Lung microvascular endothelial cell (primary cell): ENCODE measurements around the gene TMEM145. TPM values are rescaled to one million over a fixed set of nuclear protein-coding genes. Genes with fewer than 3 reads are reported as not detected.
"Not testable (repeated sequence)": the region's sequence is repeated elsewhere in the genome, so short reads cannot be mapped to it uniquely, and the experiment has no call there.

Experiments
- DNase-seq, 2 donors: peaks; one replicate each; pipeline versions ENCODE4 v3.0.0 to v3.0.0-alpha.2; 2010; ENCODE audit warnings: low read depth in 2 of 2
- total RNA-seq: library from RNA; depleted of rRNA; stranded (reverse); fragments of >200 nt; gene quantifications from 2 replicates; pipeline ENCODE4 v1.2.1, GENCODE V29; 2014

TMEM145 gene
- total RNA-seq, 1 donor from 2014 or later, result not detected

DNA sequence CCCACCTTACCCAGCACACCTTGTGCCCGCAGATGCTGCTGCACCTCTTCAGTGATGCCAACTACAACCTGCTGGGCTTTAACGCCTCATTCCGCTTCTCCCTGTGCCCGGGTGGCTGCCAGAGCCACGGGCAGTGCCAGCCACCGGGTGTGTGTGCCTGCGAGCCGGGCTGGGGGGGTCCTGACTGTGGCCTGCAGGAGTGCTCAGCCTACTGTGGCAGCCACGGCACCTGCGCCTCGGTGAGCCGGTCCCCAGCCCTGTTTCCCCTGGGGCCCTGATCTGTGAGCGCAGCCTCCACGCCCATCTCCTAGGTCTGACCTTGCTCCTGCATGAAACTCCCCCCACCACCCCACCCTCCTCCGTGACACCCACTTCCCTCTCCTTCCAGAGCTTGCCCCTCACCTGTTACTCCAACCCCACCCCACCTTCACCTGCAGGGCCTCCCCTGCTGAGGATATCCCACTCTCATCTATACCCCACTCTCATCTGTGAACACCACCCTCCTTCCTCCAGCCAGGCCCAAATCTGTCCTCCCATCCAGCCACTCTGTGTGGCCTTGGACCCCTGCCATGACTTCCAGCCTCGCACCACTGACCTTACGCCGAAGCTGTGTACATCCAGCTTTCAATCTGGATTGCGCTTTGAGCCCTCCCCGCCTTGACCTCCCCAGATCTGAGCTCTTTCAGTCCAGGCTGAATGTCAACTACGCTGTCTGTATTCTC lies 21.0 kb downstream of the TMEM145 start:
- DNase-seq, result no peak

DNA sequence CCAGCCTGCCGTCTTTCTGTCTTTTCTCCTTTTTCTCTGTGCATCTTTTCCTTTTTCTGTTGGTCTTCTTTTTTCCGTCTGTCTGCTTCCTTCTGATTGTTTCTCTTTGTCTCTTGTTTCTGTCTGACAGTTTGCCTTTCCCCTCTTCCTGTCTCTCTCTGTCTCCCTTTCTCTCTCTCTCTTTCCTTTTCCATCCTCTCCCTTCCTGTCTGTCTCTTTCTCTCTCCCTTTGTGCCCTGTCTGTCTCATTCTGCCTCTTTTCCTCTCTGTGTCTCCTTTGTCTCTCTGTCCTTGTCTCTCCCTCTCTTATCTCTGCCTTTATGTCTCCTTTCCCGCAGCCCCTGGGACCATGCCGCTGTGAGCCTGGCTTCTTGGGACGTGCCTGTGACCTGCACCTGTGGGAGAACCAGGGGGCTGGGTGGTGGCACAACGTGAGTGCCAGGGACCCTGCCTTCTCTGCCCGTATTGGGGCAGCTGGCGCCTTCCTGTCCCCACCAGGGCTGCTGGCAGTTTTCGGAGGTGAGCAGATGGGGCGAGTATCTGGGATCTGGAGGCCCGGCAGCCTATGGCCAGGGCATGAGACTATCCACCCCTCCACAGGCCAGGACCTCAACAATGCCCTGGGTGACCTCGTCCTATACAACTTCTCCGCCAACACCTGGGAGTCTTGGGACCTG lies 21.7 kb downstream of the TMEM145 start:
- no peak for DNase-seq

DNA sequence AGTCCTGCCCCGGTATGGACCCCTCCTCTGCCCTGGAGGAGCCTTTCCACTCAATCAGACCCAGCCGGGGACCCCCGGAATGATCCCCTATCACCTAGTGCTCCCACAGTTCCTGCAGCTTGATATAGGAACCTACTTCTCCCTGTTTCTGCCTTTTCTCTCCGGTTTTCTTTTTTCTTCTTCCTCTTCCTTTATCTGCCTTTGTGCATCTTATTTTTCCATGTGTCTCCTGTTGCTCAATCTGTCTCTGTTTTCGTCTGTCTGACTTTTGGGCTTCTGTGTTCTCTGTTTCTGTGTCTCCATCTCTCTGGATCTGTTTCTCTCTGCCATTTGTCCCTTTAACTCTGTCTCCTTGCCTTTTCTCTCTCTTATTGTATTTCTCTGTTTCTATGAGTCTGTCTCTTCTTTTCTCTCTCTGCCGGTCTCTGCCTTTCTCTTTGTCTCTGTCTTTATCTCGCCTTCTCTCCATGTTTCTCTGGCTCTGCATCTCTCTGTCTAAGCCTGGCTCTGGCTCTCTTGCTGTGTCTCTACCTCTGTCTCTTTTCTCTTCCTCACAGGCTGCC lies 22.3 kb downstream of the TMEM145 start:
- DNase-seq, result no peak

- no peak for DNase-seq
These were observed 22.9 kb downstream of the TMEM145 start for GRCh38 chr19:42335971-42336370.

- DNase-seq, result not testable (repeated sequence)
These were observed 26.2 kb downstream of the TMEM145 start for GRCh38 chr19:42339126-42339860.

- not testable (repeated sequence) for DNase-seq
These were observed 26.8 kb downstream of the TMEM145 start for GRCh38 chr19:42339922-42340321.

DNA sequence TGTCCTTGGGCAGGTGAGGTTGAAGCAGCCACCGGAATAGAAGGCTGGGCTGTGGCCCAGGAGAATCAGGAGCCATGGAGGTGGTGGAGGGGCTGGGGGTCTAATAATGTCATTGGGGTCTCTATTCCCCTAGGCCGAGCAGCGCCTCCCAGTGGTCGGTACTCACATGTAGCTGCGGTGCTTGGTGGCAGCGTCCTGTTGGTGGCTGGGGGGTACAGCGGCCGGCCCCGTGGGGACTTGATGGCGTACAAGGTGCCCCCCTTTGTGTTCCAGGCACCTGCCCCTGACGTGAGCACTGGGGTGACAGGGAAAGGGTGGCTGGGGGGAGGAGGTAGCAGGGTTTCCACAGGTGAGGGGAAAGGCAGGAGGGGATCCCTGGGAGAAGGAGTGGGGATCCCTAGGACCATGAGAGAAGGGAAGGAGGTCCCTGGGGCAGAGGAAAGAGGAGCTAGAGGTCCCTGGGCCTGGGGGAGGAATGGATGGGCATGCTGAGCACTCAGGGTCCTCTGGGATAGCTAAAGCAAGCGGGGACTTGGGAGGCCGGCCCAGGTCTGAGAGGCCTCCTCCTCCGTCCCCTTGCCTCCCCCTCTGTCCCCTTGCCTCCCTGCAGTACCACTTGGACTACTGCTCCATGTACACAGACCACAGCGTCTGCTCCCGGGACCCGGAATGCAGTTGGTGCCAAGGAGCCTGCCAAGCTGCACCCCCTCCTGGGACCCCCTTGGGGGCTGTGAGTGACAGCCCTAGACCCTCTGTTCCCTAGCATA lies 30.4 kb downstream of the TMEM145 start:
- no peak for DNase-seq

DNA sequence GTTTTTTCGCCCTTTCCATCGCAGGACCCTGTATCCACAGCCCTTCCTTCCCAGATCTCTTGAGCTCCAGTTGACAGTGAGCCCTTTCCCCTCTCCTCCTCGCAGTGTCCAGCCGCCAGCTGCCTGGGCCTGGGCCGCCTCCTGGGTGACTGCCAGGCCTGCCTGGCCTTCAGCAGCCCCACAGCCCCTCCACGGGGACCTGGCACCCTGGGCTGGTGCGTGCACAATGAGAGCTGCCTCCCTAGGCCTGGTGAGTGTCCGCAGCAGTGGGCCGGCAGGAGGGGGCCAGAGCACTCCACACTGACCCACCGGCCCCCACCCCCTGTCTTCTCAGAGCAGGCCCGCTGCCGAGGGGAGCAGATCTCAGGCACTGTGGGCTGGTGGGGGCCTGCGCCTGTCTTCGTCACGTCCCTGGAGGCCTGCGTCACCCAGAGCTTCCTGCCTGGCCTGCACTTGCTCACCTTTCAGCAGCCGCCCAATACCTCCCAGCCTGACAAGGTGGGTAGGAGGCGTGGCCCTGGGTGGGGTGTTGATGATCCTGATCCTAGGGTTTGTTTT lies 31.3 kb downstream of the TMEM145 start:
- no peak for DNase-seq

DNA sequence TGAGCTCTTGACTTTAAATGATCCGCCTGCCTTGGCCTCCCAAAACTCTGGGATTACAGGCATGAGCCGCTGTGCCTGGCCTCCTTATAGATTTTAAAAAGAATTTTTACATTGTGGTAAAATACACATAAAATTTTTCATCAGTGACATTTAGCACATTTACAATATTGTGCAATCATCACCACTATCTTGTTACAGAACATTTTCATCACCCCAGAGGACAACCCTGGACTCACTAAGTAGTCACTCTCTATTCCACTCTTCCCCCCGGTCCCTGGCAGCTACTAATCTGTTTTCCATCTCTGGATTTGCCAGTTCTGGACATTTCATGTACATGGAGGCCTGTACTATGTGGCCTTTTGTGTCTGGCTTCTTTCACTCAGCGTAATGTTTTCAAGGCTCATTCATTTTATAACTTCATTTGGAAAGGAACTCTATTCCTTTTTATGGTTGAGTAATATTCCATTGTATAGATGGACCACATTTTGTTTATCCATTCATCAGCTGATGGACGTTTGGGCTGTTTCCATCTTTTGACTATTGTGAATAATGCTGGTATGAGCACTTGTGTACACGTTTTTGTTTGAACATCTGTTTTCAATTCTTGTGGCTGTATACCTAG lies 32.2 kb downstream of the TMEM145 start:
- DNase-seq, result no peak

DNA sequence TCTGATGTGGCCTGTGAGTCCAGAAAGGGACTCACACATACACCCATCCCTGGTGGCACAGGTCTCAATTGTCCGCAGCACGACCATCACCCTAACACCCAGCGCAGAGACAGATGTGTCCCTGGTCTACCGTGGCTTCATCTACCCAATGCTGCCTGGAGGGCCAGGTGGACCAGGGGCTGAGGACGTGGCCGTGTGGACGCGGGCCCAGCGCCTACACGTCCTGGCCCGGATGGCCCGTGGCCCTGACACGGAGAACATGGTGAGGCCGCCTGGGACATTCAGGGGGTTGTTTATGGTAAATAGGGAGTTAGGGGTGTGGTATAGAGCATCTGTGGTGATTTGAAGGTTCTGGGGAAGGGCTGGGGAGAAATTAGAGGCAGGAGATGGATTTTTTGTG lies 35.1 kb downstream of the TMEM145 start:
- DNase-seq, result no peak

DNA sequence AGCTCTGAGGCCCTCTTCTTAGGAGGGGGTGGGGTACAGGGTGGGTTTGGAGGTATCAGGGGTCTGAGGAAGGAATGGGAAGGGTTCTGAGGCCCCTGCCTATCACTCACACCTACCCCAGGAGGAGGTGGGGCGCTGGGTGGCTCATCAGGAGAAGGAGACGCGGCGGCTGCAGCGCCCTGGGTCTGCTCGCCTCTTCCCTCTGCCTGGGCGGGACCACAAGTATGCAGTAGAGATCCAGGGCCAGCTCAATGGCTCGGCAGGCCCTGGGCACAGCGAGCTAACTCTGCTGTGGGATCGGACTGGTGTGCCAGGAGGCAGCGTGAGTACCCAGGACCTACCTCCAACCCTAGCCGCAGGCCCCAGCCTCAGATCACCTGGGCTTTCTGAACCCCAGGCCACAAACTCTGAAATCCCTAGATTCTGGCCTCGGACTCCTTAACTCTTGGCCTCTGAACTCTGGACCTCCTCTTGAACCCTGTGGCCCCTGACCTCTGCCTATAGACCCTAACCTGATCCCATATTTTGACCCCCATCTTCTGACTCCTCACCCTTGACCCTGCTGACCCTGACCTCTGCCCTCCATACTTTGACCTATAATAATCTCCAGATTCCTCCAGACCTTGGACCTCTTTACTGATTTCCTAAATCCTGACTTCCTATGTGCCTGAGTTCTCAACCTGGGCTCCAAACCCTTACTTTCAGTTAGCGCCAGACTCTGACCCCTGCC lies 36.4 kb downstream of the TMEM145 start:
- no peak for DNase-seq

DNA sequence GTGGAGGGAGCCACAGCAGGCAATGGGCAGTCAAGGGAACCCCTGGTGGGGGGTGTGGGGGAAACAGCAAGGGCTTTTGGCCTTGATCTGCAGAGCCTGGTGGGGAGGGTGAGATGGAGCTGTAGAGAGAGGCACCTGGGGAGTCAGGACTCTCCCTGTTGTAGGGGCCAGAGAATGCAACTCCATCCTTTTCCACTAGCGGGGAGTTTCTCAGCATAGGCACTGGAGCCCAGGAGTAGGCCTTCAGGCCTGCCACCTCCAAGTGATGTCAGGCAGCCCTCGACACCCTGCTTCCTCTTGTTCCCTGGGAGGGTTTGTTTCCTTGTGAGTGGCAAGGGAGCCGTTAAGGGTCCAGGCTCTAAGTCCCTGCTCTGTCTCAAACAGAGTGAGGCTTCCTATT lies 37.3 kb downstream of the TMEM145 start:
- DNase-seq, result no peak

- DNase-seq, result no peak
These were observed 38.1 kb downstream of the TMEM145 start for GRCh38 chr19:42351079-42351735.

- no peak for DNase-seq
These were observed 39.5 kb downstream of the TMEM145 start for GRCh38 chr19:42352301-42353259.

DNA sequence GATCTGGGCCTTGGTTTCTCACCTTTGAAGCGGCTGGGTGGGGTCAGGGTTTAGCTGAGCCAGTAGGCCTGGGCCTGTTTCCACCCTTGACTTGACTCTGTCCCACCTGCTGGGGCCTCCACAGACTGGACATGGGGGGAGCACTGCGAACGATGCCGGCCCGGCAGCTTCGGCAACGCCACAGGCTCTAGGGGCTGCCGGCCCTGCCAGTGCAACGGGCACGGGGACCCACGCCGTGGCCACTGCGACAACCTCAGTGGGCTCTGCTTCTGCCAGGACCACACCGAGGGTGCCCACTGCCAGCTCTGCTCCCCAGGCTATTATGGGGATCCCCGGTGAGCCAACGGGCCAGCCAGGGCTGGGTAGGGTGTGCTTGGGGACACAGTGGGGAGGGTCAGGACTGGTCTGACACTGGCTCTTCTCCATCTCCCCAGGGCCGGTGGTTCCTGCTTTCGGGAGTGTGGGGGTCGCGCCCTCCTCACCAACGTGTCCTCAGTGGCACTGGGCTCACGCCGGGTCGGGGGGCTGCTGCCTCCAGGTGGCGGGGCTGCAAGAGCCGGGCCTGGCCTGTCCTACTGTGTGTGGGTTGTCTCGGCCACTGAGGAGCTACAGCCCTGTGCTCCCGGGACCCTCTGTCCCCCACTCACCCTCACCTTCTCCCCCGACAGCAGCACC lies 40.4 kb downstream of the TMEM145 start:
- no peak for DNase-seq

DNA sequence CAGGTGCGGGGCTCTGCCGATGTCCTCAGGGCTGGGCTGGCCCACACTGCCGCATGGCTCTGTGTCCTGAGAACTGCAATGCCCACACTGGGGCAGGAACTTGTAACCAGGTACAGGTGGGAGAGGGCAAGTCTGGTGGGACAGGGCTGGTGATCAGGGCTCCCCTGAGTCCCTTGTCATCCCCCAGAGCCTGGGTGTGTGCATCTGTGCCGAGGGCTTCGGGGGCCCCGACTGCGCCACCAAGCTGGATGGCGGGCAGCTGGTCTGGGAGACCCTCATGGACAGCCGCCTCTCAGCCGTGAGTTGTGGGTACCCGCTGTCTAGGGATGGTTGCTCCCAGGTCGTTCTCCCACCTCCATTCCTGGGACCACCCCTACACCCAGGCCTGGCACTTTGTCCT lies 42.8 kb downstream of the TMEM145 start:
- no peak for DNase-seq

- DNase-seq, result no peak
These were observed 43.6 kb downstream of the TMEM145 start for GRCh38 chr19:42356686-42357085.

- DNase-seq, result no peak
These were observed 44.2 kb downstream of the TMEM145 start for GRCh38 chr19:42357290-42357689.
